Endothelial cell of umbilical vein (primary cell): ENCODE results near the gene TRMT1. TPM values are rescaled to one million over a fixed set of nuclear protein-coding genes. Genes with fewer than 3 reads are reported as not detected.
A peak's percentile ranks its signal among the peaks of the same experiment; 100 is the strongest.

Source experiments
- BruUV-seq: library from RNA; stranded (reverse); fragments of 400-500 nt; replicated peaks from 2 replicates; lab custom pipeline; 2021; lab: Mats Ljungman, UMichigan
- CTCF ChIA-PET: fragments of 300-600, 350-600 bp; sonication (Branson Sonifier 250); formaldehyde crosslinking; loops from one replicate; lab custom pipeline; 2021; ENCODE audit warnings: antibody characterized with exemption, inconsistent platforms; lab: Charles Lee
- POLR2A ChIA-PET: fragments of 300-600, 350-600 bp; sonication (Branson Sonifier 250); formaldehyde crosslinking; loops from one replicate; lab custom pipeline; 2021; ENCODE audit warnings: antibody characterized with exemption, inconsistent platforms; lab: Charles Lee
- DNase-seq: peaks from one replicate; pipeline ENCODE4 v3.0.0-alpha.2; 2011; ENCODE audit warnings: low read depth, low spot score
- FAIRE-seq: peaks from 2 replicates; lab custom pipeline; 2011; peaks lifted over from hg19 to GRCh38; lab: Jason Lieb, UNC
- H2AFZ ChIP-seq: 2 replicates; pipeline ENCODE4 v1.6.0; 2012; ENCODE audit warnings: low read depth, low read length, control low read depth, inconsistent platforms
- H3K27ac ChIP-seq: 2 replicates; pipeline ENCODE4 v1.5.1; 2011; ENCODE audit warnings: low read depth, mild to moderate bottlenecking, control low read depth, low read length, moderate library complexity; ENCODE audit not compliant: insufficient read depth
- H3K27me3 ChIP-seq, 2 experiments: 2 replicates each; pipeline versions ENCODE4 v1.6.0 to v1.6.1; 2011; ENCODE audit warnings: low read length in 2 of 2, mixed read lengths in 1 of 2; ENCODE audit not compliant: control insufficient read depth in 2 of 2, insufficient read depth in 2 of 2
- H3K36me3 ChIP-seq, 2 experiments: 2 replicates in 1 of 2; 3 replicates in 1 of 2; pipeline ENCODE4 v1.5.1; 2011; ENCODE audit warnings: low read length in 2 of 2, mild to moderate bottlenecking in 1 of 2, moderate library complexity in 1 of 2; ENCODE audit not compliant: control insufficient read depth in 2 of 2, insufficient read depth in 2 of 2; ENCODE audit errors: extremely low read depth in 1 of 2
- H3K4me1 ChIP-seq: 3 replicates; pipeline ENCODE4 v1.5.1; 2011; ENCODE audit warnings: mild to moderate bottlenecking, low read length; ENCODE audit not compliant: control insufficient read depth, insufficient read depth; ENCODE audit errors: extremely low read depth
- H3K4me2 ChIP-seq: 2 replicates; pipeline ENCODE4 v1.6.1; 2011; ENCODE audit warnings: low read length, control low read depth, mixed read lengths; ENCODE audit not compliant: insufficient read depth
- H3K4me3 ChIP-seq, 3 experiments: fragments of 200-600 bp in 1 of 3; sonication (generic), shearing (Covaris generic) in 1 of 3; replicated peaks in 1 of 3; 2 replicates each; pipeline ENCODE4 v1.5.1; 2011 to 2016; ENCODE audit warnings: control low read depth in 3 of 3, low read length in 3 of 3, mild to moderate bottlenecking in 2 of 3, inconsistent platforms in 1 of 3, low read depth in 1 of 3, moderate library complexity in 1 of 3; ENCODE audit not compliant: insufficient read depth in 1 of 3
- H3K79me2 ChIP-seq: 2 replicates; pipeline ENCODE4 v1.6.0; 2012; ENCODE audit warnings: low read length, inconsistent platforms; ENCODE audit not compliant: control insufficient read depth, insufficient read depth
- H3K9ac ChIP-seq: replicated peaks from 2 replicates; pipeline ENCODE3; 2011; ENCODE audit warnings: low read length, control low read depth; ENCODE audit not compliant: insufficient read depth; ENCODE audit errors: extremely low read depth
- H3K9me1 ChIP-seq: replicated peaks from 3 replicates; pipeline ENCODE4 v1.6.0; 2011; ENCODE audit warnings: mild to moderate bottlenecking, low read length; ENCODE audit not compliant: control insufficient read depth, insufficient read depth; ENCODE audit errors: extremely low read depth
- H3K9me3 ChIP-seq: replicated peaks from 2 replicates; pipeline ENCODE4 v1.5.1; 2012; ENCODE audit warnings: low read length, inconsistent platforms; ENCODE audit not compliant: control insufficient read depth, insufficient read depth
- H4K20me1 ChIP-seq: replicated peaks from 2 replicates; pipeline ENCODE3; 2011; ENCODE audit warnings: mild to moderate bottlenecking, low read length; ENCODE audit not compliant: control insufficient read depth, insufficient read depth; ENCODE audit errors: extremely low read depth
- CTCF ChIP-seq, 2 donors: IDR thresholded peaks; 1 replicate in 1 of 2; 2 replicates in 1 of 2; pipeline ENCODE4 v1.5.1; 2011; ENCODE audit warnings: low read length in 2 of 2, mild to moderate bottlenecking in 2 of 2, moderate library complexity in 2 of 2, control low read depth in 1 of 2, inconsistent platforms in 1 of 2, low read depth in 1 of 2; ENCODE audit not compliant: insufficient read depth in 1 of 2; ENCODE audit errors: extremely low read depth in 1 of 2
- EZH2 ChIP-seq: IDR thresholded peaks from 2 replicates; pipeline ENCODE4 v1.6.1; 2012; ENCODE audit warnings: borderline replicate concordance, low read depth, mild to moderate bottlenecking, moderate library complexity, low read length, inconsistent platforms; ENCODE audit not compliant: severe bottlenecking
- FOS ChIP-seq: IDR thresholded peaks from 2 replicates; pipeline ENCODE4 v1.6.1; 2011; ENCODE audit warnings: mild to moderate bottlenecking, low read length, moderate library complexity, borderline replicate concordance; ENCODE audit not compliant: insufficient read depth
- GATA2 ChIP-seq: IDR thresholded peaks from 2 replicates; pipeline ENCODE4 v1.7.0; 2011; ENCODE audit warnings: low read depth, mild to moderate bottlenecking, moderate library complexity, mixed read lengths, low read length; ENCODE audit not compliant: insufficient read length, insufficient read depth
- JUN ChIP-seq: IDR thresholded peaks from 2 replicates; pipeline ENCODE4 v1.6.1; 2011; ENCODE audit warnings: borderline replicate concordance, low read depth; ENCODE audit not compliant: insufficient read length, insufficient read depth
- MAX ChIP-seq: IDR thresholded peaks from 2 replicates; pipeline ENCODE4 v1.6.1; 2011; ENCODE audit not compliant: insufficient read depth, insufficient read length
- MYC ChIP-seq: IDR thresholded peaks from one replicate; pipeline ENCODE4 v1.6.1; 2011; ENCODE audit warnings: mild to moderate bottlenecking, low read depth, low read length
- POLR2A ChIP-seq: IDR thresholded peaks from 2 replicates; pipeline ENCODE4 v1.6.1; 2012; ENCODE audit warnings: low read depth, mild to moderate bottlenecking, control low read depth, low read length
- POLR2AphosphoS5 ChIP-seq: IDR thresholded peaks from 2 replicates; pipeline ENCODE4 v1.6.1; 2012; ENCODE audit warnings: low read depth, mild to moderate bottlenecking, control low read depth, low read length, moderate library complexity; ENCODE audit not compliant: insufficient read depth
- dilution Hi-C: fragments of 300-500 bp; cut with MboI; formaldehyde crosslinking; loops from one replicate; pipeline ENCODE4 v1.15.0; 2019; ENCODE audit warnings: low sequenced_read_pairs; ENCODE audit not compliant: extremely low pct_ligation_motif_present
- intact Hi-C: fragments of 100-400 bp; cut with micrococcal nuclease; formaldehyde crosslinking; loops from one replicate; pipeline ENCODE4 v1.10.0; 2022
- polyA plus RNA-seq, 4 experiments: library from polyadenylated mRNA; depleted of rRNA in 3 of 4; stranded (reverse) in 3 of 4; unstranded in 1 of 4; fragments of >200 nt; gene quantifications; 2 replicates each; pipeline versions ENCODE4 v1.2.1 to v1.2.3, GENCODE V29; 2011 to 2012; ENCODE audit warnings: missing spikeins in 1 of 4
- total RNA-seq: library from RNA; stranded (reverse); gene quantifications from 2 replicates; pipeline ENCODE4 v1.2.3, GENCODE V29; 2021

TRMT1 gene
- total and polyA plus RNA-seq, 2 donors (not counting 3 experiments of a cell fraction or from before 2014, with no cell fraction given), result 46.3 to 53.0 TPM

GRCh38 chr19:13095393-13095784 is 21.2 kb downstream of the TRMT1 start:
- dilution Hi-C loops, result no loop called here
- FAIRE-seq, result no peak
- POLR2A ChIA-PET, result interaction anchor here (0.6 to 2.1 kb wide), 3 partner anchors 58 to 204 kb away, joined by 3 to 8 read pairs (median 6); partner anchors contain the start of gene GCDH

GRCh38 chr19:13094771-13095392 is 21.7 kb downstream of the TRMT1 start:
- Histone ChIP-seq H4K20me1 (no peaks in the 10 kb centered on the region), H3K4me2 (no peak overlapping the region), H3K27me3 (no peaks in the 10 kb centered on the region), H3K9me3 (no peaks in the 10 kb centered on the region), H3K27ac (no peak overlapping the region), H2AFZ (no peak overlapping the region), H3K36me3 (peaks cover under 1% of the 10 kb centered on the region in 2 experiments), H3K4me3 (no peak overlapping the region), H3K9me1 (no peaks in the 10 kb centered on the region), H3K4me1 (peaks cover 43% of the 10 kb centered on the region), H3K9ac (no peak overlapping the region), H3K79me2 (peaks cover 4% of the 10 kb centered on the region)
- BruUV-seq, result TSS peak; percentile 41
- POLR2A ChIA-PET, result interaction anchor here (1.1 to 2.1 kb wide), 3 partner anchors 9 to 118 kb away, joined by 5 to 6 read pairs (median 6); no protein-coding TSS in a partner anchor
- no peak for TF ChIP-seq POLR2AphosphoS5
- TF ChIP-seq GATA2, result no peak
- no peak for TF ChIP-seq EZH2
- no peak for TF ChIP-seq MAX
- no peak for TF ChIP-seq CTCF (IDR thresholded peaks at IDR 0.05; ENCODE audit: extremely low read depth in 1 of 2, insufficient read depth in 1 of 2, low read depth in 1 of 2, low read length in 2 of 2)
- TF ChIP-seq JUN, result no peak
- TF ChIP-seq POLR2A, result no peak
- no peak for TF ChIP-seq FOS
- no peak for TF ChIP-seq MYC
- DNase-seq (peak; percentile 22), FAIRE-seq (peak; percentile 33)
- intact Hi-C loops, result loop anchor here (1.0 to 5.0 kb wide), 6 partner anchors 43 to 373 kb away; partner anchors contain the start of gene TNPO2
- dilution Hi-C loops, result no loop called here
- CTCF ChIA-PET, result interaction anchor here (0.8 to 8.5 kb wide), 21 partner anchors 10 to 167 kb away, joined by 3 to 543 read pairs (median 12); partner anchors contain the start of gene DAND5

More at GRCh38 chr19:13095393-13095784, 21.2 kb downstream of the TRMT1 start:
- H3K27me3 ChIP-seq, result no peaks in the 10 kb centered on the region
- H2AFZ ChIP-seq, result no peak overlapping the region
- CTCF ChIA-PET, result interaction anchor here (1.2 to 8.5 kb wide), 9 partner anchors 10 to 130 kb away, joined by 3 to 543 read pairs (median 23); no protein-coding TSS in a partner anchor
- no TSS peak for BruUV-seq
- H3K4me1 ChIP-seq, result peaks cover 47% of the 10 kb centered on the region
- H3K79me2 ChIP-seq, result peaks cover 9% of the 10 kb centered on the region
- TF ChIP-seq EZH2, result no peak
- no peak overlapping the region for H3K9ac ChIP-seq
- no peak overlapping the region for H3K27ac ChIP-seq
- DNase-seq, result no peak
- no peak overlapping the region for H3K4me3 ChIP-seq
- H3K4me2 ChIP-seq, result no peak overlapping the region
- no peaks in the 10 kb centered on the region for H3K9me1 ChIP-seq
- intact Hi-C loops, result loop anchor here (5.0 kb wide), 1 partner anchor 373 kb away; the partner anchor contains the start of gene TNPO2
- H4K20me1 ChIP-seq, result no peaks in the 10 kb centered on the region
- H3K36me3 ChIP-seq, result peaks cover 2 to 3% of the 10 kb centered on the region in 2 experiments
- no peaks in the 10 kb centered on the region for H3K9me3 ChIP-seq
